ENCODE results near the gene CERS6.

GRCh38 chr2:168432100-168432499 is 24.0 kb upstream of the CERS6 start:
- TF ChIP-seq EP300 (IDR thresholded peaks at IDR 0.05) (no peak), POLR2AphosphoS5 (IDR thresholded peaks at IDR 0.05) (no peak), POLR2A (IDR thresholded peaks at IDR 0.05; ENCODE audit: low read depth) (no peak)
- TF ChIP-seq, protein P1, sequence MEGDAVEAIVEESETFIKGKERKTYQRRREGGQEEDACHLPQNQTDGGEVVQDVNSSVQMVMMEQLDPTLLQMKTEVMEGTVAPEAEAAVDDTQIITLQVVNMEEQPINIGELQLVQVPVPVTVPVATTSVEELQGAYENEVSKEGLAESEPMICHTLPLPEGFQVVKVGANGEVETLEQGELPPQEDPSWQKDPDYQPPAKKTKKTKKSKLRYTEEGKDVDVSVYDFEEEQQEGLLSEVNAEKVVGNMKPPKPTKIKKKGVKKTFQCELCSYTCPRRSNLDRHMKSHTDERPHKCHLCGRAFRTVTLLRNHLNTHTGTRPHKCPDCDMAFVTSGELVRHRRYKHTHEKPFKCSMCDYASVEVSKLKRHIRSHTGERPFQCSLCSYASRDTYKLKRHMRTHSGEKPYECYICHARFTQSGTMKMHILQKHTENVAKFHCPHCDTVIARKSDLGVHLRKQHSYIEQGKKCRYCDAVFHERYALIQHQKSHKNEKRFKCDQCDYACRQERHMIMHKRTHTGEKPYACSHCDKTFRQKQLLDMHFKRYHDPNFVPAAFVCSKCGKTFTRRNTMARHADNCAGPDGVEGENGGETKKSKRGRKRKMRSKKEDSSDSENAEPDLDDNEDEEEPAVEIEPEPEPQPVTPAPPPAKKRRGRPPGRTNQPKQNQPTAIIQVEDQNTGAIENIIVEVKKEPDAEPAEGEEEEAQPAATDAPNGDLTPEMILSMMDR (IDR thresholded peaks at IDR 0.05) = no peak

All from esophagus muscularis mucosa (tissue), 4 donors.